ENCODE results near the gene ABCG2. TPM values are rescaled to one million over a fixed set of nuclear protein-coding genes. Genes with fewer than 3 reads are reported as not detected.

Gene ABCG2
- total RNA-seq, 1 experiment from 2014 or later: 3.8 TPM

DNA sequence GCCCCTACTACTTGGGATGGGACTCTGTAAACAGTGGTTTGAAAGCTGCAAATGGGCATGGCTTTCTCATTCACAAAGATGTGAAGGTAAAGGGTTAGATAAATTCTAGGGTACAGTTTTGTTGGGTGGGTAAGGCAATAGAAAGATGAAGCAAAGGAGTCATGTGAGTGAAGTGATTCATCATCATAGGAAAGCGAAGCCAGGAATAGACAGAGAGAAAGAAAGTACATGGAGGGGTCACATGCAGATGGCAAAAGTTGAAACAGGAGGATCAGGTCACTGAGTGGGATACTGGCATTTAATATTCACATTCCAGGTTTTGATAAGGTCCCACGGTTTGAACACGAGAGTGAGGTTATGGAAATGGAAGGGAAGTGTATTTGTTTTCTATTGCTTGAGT is 8.2 kb upstream of the ABCG2 start (continued):
- no peak for TF ChIP-seq CDX4 (CRISPR knock-in tag; IDR thresholded peaks at IDR 0.05; ENCODE audit: borderline replicate concordance)
- TF ChIP-seq FOXP1 (CRISPR knock-in tag; IDR thresholded peaks at IDR 0.05; ENCODE audit: borderline replicate concordance): no peak

DNA sequence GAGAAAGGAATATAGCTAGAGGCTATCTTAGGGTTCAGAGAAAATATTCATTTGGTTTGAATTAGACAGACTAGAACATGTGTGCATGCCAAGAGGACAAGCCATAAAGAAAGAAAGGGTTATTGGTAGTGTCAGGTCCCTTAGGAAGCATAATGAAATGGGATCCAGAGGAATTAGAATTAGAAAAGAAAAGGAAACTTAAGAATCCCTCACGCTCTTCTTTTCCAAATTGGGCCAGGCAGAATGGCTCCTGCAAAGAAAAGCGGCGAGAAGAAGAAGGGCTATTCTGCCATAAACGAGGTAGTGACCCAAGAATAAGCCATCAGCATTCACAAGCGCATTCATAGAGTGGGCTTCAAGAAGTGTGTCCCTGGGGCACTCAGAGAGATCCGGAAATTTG is 4.9 kb upstream of the ABCG2 start:
- Mint-ChIP-seq H3K27ac (peak overlapping the region; percentile 28; the same call in 1 of the 2 replicates), H3K36me3 (peaks cover 10% of the 10 kb centered on the region), H3K9me3 (peaks cover 14% of the 10 kb centered on the region), H3K27me3 (ENCODE audit: low read depth) (peaks cover 8% of the 10 kb centered on the region), H3K4me1 (peaks cover 20% of the 10 kb centered on the region), H3K4me3 (no peak overlapping the region)
- TF ChIP-seq E2F1 (CRISPR knock-in tag; IDR thresholded peaks at IDR 0.05) (no peak), AR (CRISPR knock-in tag; IDR thresholded peaks at IDR 0.05) (no peak), ZMAT4 (CRISPR knock-in tag; IDR thresholded peaks at IDR 0.05) (no peak), TP53 (CRISPR knock-in tag; IDR thresholded peaks at IDR 0.05) (no peak), ZNF423 (CRISPR knock-in tag; IDR thresholded peaks at IDR 0.05) (no peak), RELA (CRISPR knock-in tag; IDR thresholded peaks at IDR 0.05; ENCODE audit: borderline replicate concordance) (no peak), NR2C2 (CRISPR knock-in tag; IDR thresholded peaks at IDR 0.05) (no peak), ZNF263 (CRISPR knock-in tag; IDR thresholded peaks at IDR 0.05; ENCODE audit: low read depth) (no peak), JAZF1 (CRISPR knock-in tag; IDR thresholded peaks at IDR 0.05) (no peak), MXD4 (CRISPR knock-in tag; IDR thresholded peaks at IDR 0.05; ENCODE audit: borderline replicate concordance) (no peak), GABPB1 (CRISPR knock-in tag; IDR thresholded peaks at IDR 0.05) (no peak), ZNF416 (CRISPR knock-in tag; IDR thresholded peaks at IDR 0.05) (no peak), ZNF396 (CRISPR knock-in tag; IDR thresholded peaks at IDR 0.05; ENCODE audit: borderline replicate concordance) (no peak), PRDM15 (CRISPR knock-in tag; IDR thresholded peaks at IDR 0.05) (no peak), SMAD4 (CRISPR knock-in tag; IDR thresholded peaks at IDR 0.05) (no peak), TCF7 (CRISPR knock-in tag; IDR thresholded peaks at IDR 0.05; ENCODE audit: low read depth) (no peak), GTF2I (CRISPR knock-in tag; conservative IDR thresholded peaks at IDR 0.05) (no peak)
- TF ChIP-seq, protein P1, sequence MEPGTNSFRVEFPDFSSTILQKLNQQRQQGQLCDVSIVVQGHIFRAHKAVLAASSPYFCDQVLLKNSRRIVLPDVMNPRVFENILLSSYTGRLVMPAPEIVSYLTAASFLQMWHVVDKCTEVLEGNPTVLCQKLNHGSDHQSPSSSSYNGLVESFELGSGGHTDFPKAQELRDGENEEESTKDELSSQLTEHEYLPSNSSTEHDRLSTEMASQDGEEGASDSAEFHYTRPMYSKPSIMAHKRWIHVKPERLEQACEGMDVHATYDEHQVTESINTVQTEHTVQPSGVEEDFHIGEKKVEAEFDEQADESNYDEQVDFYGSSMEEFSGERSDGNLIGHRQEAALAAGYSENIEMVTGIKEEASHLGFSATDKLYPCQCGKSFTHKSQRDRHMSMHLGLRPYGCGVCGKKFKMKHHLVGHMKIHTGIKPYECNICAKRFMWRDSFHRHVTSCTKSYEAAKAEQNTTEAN (CRISPR knock-in tag; IDR thresholded peaks at IDR 0.05): no peak
- TF ChIP-seq, protein P2, sequence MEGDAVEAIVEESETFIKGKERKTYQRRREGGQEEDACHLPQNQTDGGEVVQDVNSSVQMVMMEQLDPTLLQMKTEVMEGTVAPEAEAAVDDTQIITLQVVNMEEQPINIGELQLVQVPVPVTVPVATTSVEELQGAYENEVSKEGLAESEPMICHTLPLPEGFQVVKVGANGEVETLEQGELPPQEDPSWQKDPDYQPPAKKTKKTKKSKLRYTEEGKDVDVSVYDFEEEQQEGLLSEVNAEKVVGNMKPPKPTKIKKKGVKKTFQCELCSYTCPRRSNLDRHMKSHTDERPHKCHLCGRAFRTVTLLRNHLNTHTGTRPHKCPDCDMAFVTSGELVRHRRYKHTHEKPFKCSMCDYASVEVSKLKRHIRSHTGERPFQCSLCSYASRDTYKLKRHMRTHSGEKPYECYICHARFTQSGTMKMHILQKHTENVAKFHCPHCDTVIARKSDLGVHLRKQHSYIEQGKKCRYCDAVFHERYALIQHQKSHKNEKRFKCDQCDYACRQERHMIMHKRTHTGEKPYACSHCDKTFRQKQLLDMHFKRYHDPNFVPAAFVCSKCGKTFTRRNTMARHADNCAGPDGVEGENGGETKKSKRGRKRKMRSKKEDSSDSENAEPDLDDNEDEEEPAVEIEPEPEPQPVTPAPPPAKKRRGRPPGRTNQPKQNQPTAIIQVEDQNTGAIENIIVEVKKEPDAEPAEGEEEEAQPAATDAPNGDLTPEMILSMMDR (IDR thresholded peaks at IDR 0.05): no peak
- TF ChIP-seq, protein P3, sequence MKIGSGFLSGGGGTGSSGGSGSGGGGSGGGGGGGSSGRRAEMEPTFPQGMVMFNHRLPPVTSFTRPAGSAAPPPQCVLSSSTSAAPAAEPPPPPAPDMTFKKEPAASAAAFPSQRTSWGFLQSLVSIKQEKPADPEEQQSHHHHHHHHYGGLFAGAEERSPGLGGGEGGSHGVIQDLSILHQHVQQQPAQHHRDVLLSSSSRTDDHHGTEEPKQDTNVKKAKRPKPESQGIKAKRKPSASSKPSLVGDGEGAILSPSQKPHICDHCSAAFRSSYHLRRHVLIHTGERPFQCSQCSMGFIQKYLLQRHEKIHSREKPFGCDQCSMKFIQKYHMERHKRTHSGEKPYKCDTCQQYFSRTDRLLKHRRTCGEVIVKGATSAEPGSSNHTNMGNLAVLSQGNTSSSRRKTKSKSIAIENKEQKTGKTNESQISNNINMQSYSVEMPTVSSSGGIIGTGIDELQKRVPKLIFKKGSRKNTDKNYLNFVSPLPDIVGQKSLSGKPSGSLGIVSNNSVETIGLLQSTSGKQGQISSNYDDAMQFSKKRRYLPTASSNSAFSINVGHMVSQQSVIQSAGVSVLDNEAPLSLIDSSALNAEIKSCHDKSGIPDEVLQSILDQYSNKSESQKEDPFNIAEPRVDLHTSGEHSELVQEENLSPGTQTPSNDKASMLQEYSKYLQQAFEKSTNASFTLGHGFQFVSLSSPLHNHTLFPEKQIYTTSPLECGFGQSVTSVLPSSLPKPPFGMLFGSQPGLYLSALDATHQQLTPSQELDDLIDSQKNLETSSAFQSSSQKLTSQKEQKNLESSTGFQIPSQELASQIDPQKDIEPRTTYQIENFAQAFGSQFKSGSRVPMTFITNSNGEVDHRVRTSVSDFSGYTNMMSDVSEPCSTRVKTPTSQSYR (CRISPR knock-in tag; IDR thresholded peaks at IDR 0.05): no peak
- no peak for ATAC-seq
- no peak for DNase-seq (ENCODE audit: low spot score)
- ChIA-PET CTCF (no interaction called here), POLR2A (interaction anchor here (0.7 kb wide), 1 partner anchor 127 kb away, joined by 4 read pairs; no protein-coding TSS in a partner anchor)

Data from WTC11 (cell line).